K562 (cell line): ENCODE data around the gene RAPGEF5.

ENCODE experiments used
- CHD2 ChIP-seq: IDR thresholded peaks from 2 replicates; pipeline ENCODE4 v1.6.1; 2011; ENCODE audit warnings: low read depth, low read length
- ETV5 ChIP-seq: sonication (generic); formaldehyde crosslinking; IDR thresholded peaks from 2 replicates; pipeline ENCODE4 v1.4.0; 2020; ENCODE audit warnings: low read depth, mild to moderate bottlenecking, missing genetic modification reagents
- PML ChIP-seq: IDR thresholded peaks from 2 replicates; pipeline ENCODE4 v1.6.1; 2012; ENCODE audit warnings: low read length, inconsistent platforms
- PTBP1 ChIP-seq: fragments of 200-400 bp; formaldehyde crosslinking; IDR thresholded peaks from 2 replicates; pipeline ENCODE4 v1.6.1; 2017; ENCODE audit warnings: low read depth, low read length
- SOX6 ChIP-seq: fragments of 450-650 bp; IDR thresholded peaks from 2 replicates; pipeline ENCODE4 v1.6.1; 2014; ENCODE audit warnings: mild to moderate bottlenecking
- SP1 ChIP-seq: sonication (generic); formaldehyde crosslinking; IDR thresholded peaks from 2 replicates; pipeline ENCODE4 v1.8.1; 2022; ENCODE audit warnings: mild to moderate bottlenecking, missing genetic modification reagents
- SREBF1 ChIP-seq: fragments of 150-350 bp; IDR thresholded peaks from 2 replicates; pipeline ENCODE4 v1.6.1; 2014; ENCODE audit warnings: antibody characterized with exemption, low read depth, low read length, borderline replicate concordance
- TF ChIP-seq, protein P1 (sequence below): fragments of 250-450 bp; sonication (Bioruptor Pico); IDR thresholded peaks from 2 replicates; pipeline ENCODE4 v1.8.0; 2021; ENCODE audit warnings: mild to moderate bottlenecking, moderate library complexity

DNA sequence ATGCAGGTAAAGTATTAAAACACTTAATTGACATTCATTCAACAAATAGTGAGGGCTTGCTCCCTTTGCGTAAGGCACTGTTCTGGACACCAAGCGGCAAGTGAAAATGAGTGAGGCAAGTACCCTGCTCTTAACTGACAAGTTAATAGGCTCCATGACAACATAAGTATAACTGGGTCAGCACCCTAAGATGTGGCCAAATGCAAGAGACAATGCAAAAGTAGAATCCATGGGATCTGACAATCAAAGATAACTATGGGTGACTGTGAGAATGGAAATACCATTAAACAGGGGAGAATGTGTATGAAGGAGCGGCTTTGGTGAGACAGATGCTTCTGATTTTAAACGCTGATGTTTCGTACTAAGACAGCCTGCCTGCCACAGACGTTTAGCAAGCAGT is 160.5 kb downstream of the RAPGEF5 start:
- TF ChIP-seq PTBP1 (no peak), SOX6 (no peak), PML (no peak), SP1 (CRISPR knock-in tag) (no peak), ETV5 (no peak), SREBF1 (no peak), CHD2 (no peak)
- TF ChIP-seq, protein P1, sequence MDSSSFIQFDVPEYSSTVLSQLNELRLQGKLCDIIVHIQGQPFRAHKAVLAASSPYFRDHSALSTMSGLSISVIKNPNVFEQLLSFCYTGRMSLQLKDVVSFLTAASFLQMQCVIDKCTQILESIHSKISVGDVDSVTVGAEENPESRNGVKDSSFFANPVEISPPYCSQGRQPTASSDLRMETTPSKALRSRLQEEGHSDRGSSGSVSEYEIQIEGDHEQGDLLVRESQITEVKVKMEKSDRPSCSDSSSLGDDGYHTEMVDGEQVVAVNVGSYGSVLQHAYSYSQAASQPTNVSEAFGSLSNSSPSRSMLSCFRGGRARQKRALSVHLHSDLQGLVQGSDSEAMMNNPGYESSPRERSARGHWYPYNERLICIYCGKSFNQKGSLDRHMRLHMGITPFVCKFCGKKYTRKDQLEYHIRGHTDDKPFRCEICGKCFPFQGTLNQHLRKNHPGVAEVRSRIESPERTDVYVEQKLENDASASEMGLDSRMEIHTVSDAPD (CRISPR knock-in tag): no peak
